NCI-H2196 treated with DMSO at 0.1 percent for 48 hours (cell line): ENCODE measurements around the gene GABRG3.

Source experiments
- DNase-seq: peaks from one replicate; lab custom pipeline; 2025; ENCODE audit not compliant: unreplicated experiment; lab: John Stamatoyannopoulos, UW

The GABRG3 gene

DNA sequence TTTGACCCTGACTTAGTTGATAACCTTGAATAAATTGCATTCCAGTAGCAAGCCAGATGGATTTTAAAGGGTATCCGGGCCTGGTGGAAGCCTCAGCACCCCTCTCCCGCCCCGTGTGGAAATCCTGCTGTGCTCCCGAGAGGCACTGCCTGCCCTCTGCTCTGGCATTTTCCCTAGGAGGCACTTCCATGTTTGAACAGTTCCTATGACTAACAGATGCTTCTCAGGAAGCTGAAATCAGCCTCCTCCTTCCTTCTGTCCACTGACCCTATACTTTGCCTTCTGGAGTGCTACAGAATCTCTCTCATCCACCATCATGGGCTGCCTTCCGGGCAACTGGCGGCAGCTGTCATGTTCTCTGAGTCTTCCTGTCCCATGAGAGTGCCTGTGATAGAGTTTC lies 90.8 kb downstream of the GABRG3 start:
- DNase-seq: no peak

DNA sequence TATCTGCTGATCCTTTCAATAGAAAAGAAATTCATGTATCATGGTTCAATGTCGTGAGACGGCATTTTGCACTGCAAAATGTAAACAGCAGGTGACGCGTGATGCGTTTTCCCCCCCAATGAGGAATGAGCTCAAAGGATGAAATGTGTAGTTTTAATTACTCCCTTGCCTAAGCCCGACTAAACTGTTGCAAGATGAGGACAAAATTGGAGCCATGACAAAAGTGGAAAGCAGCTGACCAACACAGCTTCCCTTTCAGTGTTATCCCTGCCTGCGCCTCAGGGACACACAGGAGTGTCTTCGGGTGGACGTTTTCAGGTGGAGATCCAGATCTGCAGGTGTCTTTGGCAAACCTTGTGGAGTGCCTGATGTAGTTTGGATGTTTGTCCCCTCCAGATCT lies 92.0 kb downstream of the GABRG3 start:
- no peak for DNase-seq

DNA sequence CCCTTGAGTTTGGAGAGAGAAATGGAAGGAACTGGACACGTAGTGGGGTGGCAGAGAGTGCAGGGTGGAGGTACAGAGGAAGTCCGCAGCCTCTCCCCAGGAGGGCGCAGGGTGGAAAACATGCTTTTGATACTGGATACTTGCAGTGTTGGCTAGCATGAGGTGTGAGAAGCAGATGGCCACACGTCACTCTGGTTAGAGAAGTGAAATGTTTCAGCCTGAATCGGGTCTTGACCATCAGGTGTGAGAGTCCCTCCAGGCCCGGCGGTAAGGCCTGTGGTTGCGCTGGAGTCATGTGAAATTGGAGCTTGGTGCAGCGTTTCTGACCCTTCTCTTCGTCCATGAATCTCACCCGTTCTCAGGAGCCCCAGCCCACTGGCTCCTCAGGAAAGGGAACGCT lies 93.1 kb downstream of the GABRG3 start:
- DNase-seq: no peak

DNA sequence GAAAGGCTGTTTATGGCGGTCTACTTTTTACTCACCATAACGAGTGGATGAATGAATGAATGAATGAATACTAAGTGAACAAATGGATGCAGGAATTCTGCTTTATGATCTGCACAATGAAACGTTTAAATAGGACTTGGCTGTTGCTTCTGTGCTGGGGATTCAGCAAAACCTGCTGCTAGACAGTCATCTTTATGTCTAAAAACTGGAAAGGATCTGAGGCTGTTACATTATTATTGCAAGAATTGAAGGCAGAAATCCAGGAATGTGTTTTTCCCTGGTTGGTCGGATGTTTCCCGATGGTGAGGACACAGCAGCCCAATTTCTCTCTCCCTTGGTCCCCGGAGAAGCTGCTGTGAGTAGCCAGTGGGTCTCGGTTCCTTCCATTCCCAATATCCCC lies 94.2 kb downstream of the GABRG3 start:
- no peak for DNase-seq

DNA sequence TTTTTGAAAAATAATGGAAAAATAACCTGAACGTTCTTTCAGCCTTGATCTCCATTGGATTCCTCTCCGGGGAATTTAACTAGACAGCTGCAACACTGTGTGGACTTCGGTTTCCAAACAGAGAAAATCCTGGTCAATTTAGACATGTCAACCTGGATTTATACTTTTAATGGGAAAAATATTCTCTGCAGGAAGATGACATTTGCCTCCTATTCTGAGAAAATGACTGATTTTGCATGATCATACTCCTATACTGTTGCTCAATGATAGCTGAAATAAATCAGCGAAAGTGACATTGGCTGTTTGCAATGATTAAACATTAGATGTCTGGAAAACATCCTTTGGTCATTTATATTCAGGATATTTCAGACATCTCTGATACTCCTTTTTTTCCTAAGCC lies 94.8 kb downstream of the GABRG3 start:
- no peak for DNase-seq

DNA sequence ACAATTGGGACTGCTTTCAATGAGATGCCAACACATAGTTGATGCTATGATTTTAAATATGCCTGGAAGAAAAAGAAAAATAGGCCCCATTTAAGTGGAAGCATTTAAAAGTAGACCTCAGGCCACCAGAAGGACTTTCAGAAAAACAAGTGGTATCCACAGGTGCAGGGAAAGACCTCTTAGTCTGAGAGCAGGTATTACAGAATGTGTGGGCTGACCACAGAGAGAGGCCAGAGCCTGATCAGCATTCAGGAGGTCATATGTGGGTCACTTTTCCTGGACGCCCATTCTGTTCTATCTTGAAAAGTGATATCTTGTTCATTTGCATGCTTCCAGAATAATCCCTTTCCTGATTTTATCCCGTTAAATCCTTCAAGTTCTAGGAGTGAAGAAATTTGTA lies 95.5 kb downstream of the GABRG3 start:
- DNase-seq: no peak

DNA sequence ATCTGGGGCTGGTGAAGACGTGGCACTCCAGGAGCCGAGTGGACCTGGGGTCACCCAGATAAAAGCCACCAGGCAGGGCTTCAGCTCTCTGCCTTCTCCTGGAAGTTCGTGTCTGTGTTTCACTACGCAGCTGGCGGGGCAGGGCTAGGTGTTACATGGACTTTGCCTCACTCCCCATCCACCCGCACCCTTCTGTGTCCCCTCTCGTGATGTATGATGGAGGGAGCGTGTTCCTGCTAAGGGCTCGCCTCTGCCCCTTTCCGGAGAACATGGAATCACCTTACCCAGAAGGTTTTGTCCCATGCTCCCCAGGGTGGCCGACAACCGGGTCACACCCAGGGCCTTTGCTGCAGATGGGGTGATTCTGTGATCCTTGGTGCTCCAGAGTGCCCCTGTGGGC lies 96.2 kb downstream of the GABRG3 start:
- DNase-seq: no peak

DNA sequence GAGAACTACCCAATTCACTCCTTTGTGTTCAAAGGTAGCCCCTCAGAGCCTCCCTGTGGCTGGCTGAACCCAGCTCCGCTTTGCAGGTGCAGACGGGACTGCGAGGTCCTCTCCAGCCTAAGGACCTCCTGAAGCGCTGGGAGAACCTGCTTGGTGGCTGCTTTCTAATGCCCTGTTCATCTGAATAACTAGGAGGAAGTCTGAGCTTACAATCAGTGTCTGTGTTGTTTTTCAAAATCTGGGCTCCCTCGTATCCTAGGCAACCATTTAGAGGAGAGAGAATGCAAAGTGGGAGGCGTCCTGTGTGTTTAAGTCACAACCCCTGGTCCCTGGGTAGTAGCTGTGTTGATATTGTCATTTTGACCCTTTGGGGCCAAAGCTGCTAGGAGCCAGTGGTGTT lies 99.9 kb downstream of the GABRG3 start:
- no peak for DNase-seq

DNA sequence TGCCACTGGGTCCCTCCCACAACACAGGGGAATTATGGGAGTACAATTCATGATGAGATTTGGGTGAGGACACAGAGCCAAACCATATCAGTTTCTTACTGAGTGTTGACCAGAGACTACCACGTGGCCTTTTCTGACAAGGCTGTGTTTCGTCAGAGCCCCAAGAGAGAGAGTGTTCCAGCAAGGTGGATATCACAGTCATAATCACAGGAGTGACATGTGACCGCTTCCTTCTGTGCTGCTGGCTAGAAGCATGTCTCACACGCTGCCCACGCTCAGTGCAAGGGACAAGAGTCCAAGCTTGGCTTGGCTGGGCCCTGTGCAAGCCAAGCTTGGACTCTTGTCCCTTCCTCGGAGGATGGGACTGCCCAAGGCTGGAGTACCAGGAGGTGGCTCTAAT lies 103.2 kb downstream of the GABRG3 start:
- no peak for DNase-seq

DNA sequence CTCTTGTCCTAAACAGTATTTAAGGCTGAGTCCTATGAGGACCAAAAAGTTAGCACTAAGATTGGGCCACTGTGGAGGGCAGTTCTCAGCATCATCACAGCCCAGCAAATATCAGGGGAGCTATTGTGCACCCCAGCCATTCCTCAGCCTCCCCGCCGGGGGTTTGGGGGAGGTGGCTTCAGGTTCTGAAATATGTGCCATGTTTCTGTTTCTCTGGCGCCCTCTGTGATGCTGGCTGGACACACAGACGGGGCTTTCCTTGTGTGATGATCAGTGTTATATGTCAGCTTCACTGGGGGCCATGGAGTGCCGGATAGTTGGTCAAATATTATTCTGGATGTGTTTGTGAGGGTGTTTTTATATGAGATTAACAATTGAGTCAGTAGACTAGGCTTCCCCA lies 106.8 kb downstream of the GABRG3 start:
- DNase-seq: no peak

DNA sequence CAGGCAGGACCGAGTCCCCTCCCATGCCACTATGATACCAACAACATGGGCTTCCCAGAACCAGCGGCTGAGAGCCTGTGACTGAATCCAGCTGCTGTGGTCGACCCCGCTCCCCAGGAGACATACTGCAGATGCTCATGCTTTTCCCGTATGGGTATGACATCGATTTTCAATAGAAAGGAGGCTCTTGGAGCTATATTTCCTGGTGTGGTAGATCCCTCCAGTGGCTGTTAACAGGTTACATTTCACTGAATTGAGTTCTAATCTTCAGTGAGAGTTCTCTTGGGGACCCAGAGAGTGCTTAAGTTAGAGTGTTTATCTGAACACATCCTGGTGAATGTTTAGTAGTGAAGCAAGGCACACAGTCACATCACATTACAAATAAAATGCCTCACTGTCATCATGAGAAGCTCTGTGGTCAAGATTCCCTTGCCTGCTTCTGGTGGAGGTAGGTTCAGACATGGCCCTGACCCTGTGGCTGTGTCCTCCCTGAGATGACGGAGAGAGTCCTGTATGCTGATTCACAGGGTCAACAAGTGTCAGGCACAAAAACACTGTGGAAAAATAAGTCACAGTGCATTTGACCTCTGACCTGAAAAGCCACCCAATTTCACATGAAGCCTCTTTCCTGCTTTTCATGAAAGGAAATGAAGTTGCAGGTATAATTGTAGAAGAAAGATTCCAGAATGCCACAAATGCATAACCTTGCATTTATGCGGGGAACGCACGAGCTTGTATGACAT lies 110.9 kb downstream of the GABRG3 start:
- no peak for DNase-seq

DNA sequence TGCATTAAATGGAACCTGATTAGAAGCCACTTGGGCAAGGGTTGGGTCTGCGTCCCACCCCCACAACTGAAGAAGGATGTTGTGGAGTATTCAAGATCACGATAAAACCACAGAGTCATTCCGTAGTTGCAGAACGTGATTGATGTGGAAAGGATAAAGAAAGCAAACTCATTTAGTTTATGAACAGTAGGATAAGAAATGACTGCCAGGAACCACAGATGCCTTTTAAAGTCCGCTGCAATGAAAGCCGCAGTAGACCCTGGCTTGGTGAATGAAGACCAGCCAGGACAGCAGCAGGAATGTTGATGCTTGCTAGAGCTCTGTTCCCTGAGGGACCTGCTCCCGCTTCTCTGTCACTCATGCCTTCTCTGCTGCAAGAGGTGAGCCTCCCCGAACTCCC lies 111.5 kb downstream of the GABRG3 start:
- DNase-seq: no peak

DNA sequence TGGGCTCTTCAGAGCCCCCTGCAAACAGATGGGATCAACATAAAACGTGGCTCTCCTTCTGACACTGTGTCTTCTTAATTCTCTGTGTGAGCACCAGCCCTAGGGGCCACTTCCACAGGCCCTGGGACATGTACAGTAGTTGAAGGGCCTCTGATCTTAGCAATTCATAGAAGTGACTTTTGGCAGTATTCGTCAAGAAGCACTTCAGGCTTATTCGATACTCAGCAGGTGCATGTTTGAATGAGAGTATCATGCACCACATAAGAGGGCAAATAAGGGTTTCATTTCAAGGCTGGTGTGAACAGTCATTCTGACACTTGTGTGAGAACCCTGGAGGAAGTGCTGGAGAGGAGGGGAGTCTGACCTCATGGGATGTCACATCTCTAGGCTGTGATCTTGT lies 113.9 kb downstream of the GABRG3 start:
- no peak for DNase-seq

DNA sequence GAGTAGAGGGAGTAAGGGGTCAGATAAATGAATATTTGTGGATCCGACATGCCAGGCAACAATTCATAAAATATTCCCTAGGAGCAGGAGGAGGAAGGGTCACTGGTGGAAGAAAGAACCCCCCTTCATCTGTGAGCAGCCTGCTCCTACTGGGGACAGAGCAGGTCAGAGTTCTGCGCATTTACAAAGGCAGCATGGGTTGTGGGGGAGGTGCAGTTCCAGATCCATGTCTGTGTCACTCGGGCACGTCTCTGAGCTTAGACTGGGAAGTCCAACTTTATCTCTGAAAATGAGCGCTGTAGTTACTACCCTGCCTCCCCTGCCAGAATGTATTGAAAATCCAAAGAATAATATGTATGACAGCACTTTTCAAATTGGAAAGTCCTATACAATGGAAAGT lies 115.2 kb downstream of the GABRG3 start:
- DNase-seq: no peak

DNA sequence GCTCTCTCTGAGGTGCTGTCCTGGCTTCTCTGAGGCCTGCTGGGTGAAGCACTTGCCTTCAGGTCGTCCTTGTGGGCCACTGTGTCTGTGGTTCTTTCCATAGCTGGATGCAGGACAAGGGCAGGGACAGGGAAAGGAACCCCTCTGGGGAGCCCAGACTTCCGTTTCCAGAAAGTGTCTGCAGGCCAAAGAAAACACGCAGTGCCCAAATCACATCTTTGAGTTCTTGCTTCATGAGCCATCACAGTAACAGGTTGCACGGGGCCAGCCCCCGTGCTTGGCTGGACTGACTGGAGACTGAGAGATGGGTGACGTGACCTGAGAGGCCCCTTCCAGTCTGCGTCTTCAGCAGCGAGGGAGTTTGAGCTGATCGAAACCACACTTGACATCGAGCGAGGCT lies 115.8 kb downstream of the GABRG3 start:
- no peak for DNase-seq

DNA sequence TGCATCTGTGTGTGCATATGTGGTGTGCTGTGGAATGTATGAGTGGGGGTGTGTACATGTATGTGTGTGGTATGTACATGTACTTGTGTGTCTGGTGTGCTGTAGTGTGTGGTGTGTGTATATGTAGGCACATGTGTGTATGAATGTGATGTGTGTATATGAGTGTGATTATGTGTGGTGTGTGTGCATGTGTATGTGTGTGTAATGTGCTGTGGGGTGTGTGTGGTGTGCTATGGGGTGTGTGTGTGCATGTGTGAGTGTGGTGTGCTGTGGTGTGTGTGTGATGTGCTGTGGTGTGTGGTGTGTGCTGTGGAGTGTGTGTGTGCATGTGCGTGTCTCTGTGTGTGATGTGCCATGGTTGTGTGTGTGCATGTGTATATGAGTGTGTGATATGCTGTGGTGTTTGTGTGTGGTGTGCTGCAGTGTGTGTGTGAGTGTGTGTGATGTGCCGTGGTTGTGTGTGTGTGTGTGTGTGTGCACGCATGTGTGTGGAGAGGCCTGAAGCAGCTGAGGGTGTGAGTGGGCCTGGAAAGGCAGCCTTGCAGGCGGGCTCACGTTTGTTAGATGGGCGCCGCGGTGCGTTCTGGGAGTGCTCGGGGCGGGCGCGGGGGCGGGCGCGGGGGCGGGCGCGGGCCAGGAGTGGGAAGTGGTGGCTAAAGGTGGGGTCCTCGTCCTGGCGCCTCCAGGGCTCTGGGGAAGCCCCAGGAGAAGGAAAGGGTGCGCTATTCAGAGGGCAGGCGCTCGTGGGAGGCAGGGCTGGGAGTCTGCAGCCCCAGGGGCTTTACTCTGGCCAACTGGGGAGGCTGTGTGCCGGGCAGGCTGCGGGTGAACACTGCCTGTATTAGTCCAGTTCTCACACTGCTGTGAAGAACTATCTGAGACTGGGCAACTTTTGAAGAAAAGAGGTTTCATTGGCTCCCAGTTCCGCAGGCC lies 116.9 kb downstream of the GABRG3 start:
- no peak for DNase-seq

DNA sequence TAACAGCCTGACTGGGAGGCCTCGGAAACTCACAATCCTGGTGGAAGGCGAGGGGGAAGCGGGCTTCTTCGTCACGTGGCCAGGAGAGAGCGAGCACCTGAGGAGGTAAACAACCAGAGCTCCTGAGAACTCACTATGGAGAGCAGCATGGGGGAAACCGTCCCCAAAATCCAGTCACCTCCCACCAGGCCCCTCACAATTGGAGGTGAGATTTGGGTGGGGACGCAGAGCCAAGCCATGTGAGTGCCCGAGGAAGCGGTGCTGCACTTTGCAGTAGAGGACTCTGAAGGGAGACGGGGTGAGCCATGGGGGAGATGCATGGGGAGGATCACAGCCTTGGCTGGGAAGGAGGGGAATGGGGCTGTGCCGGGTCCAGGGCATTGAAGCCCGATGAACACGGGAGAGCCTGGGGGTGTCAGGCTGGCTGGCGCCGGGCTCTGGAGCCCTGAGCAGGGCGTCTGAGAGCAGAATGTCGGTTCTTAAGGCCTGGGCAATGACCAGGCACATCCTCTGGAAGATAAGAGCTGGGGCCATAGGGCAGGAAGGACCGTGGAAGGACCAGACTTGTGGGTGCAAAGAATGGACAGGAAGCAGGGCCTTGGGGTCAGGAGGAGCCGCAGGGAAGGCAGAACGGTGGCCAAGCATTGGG lies 117.7 kb downstream of the GABRG3 start:
- DNase-seq: no peak

DNA sequence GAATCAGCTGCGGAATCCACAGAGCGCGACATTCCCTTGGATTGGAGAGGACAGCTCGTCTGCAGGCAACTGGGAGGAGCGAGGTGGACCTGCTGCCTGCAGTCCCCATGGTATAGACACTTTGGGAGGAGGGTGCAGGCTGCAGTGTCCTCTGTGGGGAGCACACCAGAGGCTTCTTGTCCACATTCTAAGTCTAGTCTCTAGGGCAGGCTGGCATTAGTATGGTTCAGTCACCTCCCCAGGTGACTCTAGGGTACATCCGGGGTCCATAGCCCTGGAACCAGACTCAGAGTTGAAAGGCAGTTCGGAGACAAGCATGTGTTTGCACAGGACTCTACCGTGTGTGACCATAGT lies 118.2 kb downstream of the GABRG3 start:
- no peak for DNase-seq

DNA sequence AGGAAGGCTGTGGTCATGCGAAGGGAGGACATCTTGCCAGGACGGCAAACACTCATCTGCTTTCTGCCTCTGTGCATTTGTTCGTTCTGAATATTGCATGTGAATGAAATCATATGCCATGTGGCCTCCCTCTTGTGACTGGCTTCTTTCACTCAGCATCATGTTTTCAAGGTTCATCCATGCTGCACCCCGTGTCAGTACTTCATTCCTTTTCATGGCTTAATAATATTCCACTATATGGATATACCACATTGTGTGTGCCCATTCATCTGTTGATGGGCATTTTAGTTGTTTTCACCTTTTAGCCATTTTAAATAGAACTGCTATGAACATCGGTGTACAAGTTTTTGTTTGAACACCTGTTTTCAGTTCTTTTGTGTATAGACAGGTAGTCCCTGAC lies 118.7 kb downstream of the GABRG3 start:
- DNase-seq: no peak

DNA sequence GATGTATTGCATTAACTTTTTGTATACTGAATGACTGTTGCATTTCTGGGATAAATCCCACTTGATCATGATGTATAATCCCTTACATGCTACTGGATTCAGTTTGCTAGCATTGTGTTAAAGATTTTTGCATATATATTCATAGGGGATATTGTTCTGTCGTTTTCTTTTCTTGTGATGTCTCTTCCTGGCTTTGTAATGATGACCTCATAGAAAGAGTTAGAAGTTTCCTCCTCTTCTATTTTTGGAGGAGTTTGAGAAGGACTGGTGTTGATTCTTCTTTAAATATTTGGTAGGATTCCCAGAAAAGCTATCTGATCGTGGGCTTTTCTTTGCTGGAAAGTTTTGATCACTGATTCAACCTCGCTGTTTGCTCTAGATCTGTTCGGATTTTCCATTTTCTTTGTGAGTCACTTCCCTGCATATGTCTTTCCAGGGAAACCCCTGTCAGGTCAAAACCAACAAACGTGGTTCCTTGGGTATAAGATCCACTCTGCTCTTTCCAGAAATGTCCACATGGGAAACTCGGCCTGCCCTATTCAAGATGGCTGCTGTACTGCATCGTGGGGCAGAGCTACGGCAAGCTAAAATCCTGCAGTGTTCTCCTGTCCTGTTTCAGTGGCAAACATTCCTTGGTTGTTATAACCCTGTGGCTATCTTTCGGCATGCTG lies 120.4 kb downstream of the GABRG3 start:
- no peak for DNase-seq

DNA sequence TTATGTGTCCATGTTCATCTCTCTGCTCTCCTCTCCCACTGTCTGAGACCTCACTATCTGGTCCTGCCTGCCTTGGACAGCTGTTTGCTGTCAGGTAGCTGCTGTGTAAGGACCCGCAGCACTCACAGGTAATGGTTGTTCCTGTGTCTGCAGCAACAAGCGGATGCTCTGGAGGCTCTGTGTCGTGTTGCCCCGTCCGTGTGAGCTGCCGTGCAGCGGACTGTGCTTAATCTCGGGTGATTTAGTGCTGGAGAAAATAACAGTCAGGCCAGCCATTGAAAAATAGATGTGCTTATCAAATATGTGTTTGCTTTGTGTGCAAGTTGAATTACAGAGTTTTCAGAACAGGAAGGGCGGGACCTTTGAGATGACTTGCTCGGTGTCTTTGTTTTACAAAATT lies 121.4 kb downstream of the GABRG3 start:
- DNase-seq: no peak

DNA sequence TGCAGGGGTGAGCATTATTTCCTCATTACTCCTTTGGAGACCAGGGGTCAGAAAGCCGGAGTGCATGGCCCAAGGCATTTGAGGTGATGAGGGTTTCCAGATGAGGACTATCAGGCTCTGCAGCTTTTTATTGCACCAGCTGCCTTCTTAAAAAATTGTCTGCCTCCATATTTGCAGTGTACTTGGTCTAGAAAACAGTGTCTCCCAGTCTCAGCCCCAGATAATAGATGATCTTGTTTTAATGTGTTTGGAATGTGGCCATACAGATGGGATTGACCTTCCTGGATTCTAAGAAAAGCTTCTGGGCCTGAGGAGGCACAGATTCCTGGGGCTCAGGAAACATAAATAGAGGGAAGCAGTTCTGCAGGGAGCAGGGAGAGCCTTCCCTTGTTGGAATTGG lies 123.3 kb downstream of the GABRG3 start:
- DNase-seq: no peak
